HEK293 (cell line): Measurements from ENCODE around the gene NLRP9.
"Not testable (repeated sequence)": the region's sequence is repeated elsewhere in the genome, so short reads cannot be mapped to it uniquely, and the experiment has no call there.

Experiments
- RBAK ChIP-seq: fragments of 450-650 bp; formaldehyde crosslinking; IDR thresholded peaks from 2 replicates; pipeline ENCODE4 v1.5.1; 2016; ENCODE audit warnings: missing biosample characterization, missing genetic modification characterization
- SALL2 ChIP-seq: fragments of 450-650 bp; formaldehyde crosslinking; IDR thresholded peaks from 2 replicates; pipeline ENCODE4 v1.5.0; 2017; ENCODE audit warnings: missing biosample characterization, mild to moderate bottlenecking, missing genetic modification characterization, borderline replicate concordance
- SETDB1 ChIP-seq: IDR thresholded peaks from one replicate; pipeline ENCODE4 v1.6.1; 2017; ENCODE audit warnings: mild to moderate bottlenecking, low read length, moderate library complexity, mixed read lengths; ENCODE audit not compliant: insufficient read length
- ZBTB8A ChIP-seq: fragments of 450-650 bp; formaldehyde crosslinking; IDR thresholded peaks from 2 replicates; pipeline ENCODE4 v1.5.1; 2016; ENCODE audit warnings: missing biosample characterization, missing genetic modification characterization
- ZNF416 ChIP-seq: fragments of 450-650 bp; formaldehyde crosslinking; IDR thresholded peaks from 2 replicates; pipeline ENCODE4 v1.5.1; 2016; ENCODE audit warnings: missing biosample characterization, missing genetic modification characterization
- ZNF473 ChIP-seq: fragments of 450-650 bp; formaldehyde crosslinking; IDR thresholded peaks from 2 replicates; pipeline ENCODE4 v1.5.1; 2017; ENCODE audit warnings: missing biosample characterization, missing genetic modification characterization
- ZNF501 ChIP-seq: fragments of 450-650 bp; formaldehyde crosslinking; IDR thresholded peaks from 2 replicates; pipeline ENCODE4 v1.5.1; 2016; ENCODE audit warnings: missing biosample characterization, missing genetic modification characterization
- TF ChIP-seq, protein P1 (sequence below): fragments of 450-650 bp; formaldehyde crosslinking; IDR thresholded peaks from 2 replicates; pipeline ENCODE4 v1.5.1; 2016; ENCODE audit warnings: missing biosample characterization, missing genetic modification characterization
- TF ChIP-seq, protein P2 (sequence below): fragments of 450-650 bp; IDR thresholded peaks from 2 replicates; pipeline ENCODE4 v1.5.1; 2018; ENCODE audit warnings: missing biosample characterization, missing genetic modification characterization
- TF ChIP-seq, protein P3 (sequence below): fragments of 450-650 bp; formaldehyde crosslinking; IDR thresholded peaks from 2 replicates; pipeline ENCODE4 v1.5.1; 2016; ENCODE audit warnings: missing biosample characterization, missing genetic modification characterization

DNA sequence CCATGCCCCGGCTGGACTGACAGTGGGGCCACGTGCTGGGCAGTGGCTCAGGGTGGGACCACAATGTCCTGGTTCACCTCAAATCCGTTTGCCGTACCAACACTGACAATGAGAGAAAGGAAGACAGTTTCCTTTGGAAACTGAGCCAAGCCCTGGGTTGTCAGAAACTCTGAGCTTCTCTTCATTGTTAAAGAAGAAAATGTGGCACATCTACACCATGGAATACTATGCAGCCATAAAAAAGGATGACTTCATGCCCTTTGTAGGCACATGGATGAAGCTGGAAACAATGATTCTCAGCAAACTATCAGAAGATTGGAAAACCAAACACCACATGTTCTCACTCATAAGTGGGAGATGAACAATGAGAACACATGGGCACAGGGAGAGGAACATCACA is 18.6 kb upstream of the NLRP9 start:
- not testable (repeated sequence) for TF ChIP-seq RBAK; SALL2 (tag by site-specific recombination); ZBTB8A; ZNF416 (tag by site-specific recombination); ZNF501; ZNF473 (tag by site-specific recombination); SETDB1
- TF ChIP-seq, protein P1, sequence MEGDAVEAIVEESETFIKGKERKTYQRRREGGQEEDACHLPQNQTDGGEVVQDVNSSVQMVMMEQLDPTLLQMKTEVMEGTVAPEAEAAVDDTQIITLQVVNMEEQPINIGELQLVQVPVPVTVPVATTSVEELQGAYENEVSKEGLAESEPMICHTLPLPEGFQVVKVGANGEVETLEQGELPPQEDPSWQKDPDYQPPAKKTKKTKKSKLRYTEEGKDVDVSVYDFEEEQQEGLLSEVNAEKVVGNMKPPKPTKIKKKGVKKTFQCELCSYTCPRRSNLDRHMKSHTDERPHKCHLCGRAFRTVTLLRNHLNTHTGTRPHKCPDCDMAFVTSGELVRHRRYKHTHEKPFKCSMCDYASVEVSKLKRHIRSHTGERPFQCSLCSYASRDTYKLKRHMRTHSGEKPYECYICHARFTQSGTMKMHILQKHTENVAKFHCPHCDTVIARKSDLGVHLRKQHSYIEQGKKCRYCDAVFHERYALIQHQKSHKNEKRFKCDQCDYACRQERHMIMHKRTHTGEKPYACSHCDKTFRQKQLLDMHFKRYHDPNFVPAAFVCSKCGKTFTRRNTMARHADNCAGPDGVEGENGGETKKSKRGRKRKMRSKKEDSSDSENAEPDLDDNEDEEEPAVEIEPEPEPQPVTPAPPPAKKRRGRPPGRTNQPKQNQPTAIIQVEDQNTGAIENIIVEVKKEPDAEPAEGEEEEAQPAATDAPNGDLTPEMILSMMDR: not testable (repeated sequence)
- TF ChIP-seq, protein P2, sequence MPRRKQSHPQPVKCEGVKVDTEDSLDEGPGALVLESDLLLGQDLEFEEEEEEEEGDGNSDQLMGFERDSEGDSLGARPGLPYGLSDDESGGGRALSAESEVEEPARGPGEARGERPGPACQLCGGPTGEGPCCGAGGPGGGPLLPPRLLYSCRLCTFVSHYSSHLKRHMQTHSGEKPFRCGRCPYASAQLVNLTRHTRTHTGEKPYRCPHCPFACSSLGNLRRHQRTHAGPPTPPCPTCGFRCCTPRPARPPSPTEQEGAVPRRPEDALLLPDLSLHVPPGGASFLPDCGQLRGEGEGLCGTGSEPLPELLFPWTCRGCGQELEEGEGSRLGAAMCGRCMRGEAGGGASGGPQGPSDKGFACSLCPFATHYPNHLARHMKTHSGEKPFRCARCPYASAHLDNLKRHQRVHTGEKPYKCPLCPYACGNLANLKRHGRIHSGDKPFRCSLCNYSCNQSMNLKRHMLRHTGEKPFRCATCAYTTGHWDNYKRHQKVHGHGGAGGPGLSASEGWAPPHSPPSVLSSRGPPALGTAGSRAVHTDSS (tag by site-specific recombination): not testable (repeated sequence)
- TF ChIP-seq, protein P3, sequence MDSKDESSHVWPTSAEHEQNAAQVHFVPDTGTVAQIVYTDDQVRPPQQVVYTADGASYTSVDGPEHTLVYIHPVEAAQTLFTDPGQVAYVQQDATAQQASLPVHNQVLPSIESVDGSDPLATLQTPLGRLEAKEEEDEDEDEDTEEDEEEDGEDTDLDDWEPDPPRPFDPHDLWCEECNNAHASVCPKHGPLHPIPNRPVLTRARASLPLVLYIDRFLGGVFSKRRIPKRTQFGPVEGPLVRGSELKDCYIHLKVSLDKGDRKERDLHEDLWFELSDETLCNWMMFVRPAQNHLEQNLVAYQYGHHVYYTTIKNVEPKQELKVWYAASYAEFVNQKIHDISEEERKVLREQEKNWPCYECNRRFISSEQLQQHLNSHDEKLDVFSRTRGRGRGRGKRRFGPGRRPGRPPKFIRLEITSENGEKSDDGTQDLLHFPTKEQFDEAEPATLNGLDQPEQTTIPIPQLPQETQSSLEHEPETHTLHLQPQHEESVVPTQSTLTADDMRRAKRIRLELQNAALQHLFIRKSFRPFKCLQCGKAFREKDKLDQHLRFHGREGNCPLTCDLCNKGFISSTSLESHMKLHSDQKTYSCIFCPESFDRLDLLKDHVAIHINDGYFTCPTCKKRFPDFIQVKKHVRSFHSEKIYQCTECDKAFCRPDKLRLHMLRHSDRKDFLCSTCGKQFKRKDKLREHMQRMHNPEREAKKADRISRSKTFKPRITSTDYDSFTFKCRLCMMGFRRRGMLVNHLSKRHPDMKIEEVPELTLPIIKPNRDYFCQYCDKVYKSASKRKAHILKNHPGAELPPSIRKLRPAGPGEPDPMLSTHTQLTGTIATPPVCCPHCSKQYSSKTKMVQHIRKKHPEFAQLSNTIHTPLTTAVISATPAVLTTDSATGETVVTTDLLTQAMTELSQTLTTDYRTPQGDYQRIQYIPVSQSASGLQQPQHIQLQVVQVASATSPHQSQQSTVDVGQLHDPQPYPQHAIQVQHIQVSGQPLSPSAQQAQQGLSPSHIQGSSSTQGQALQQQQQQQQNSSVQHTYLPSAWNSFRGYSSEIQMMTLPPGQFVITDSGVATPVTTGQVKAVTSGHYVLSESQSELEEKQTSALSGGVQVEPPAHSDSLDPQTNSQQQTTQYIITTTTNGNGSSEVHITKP (tag by site-specific recombination): not testable (repeated sequence)
